ENCODE measurements around the gene KPNA4.
A peak's percentile ranks its signal among the peaks of the same experiment; 100 is the strongest.
"Not testable (repeated sequence)": the region's sequence is repeated elsewhere in the genome, so short reads cannot be mapped to it uniquely, and the experiment has no call there.

KPNA4 gene, protein sequence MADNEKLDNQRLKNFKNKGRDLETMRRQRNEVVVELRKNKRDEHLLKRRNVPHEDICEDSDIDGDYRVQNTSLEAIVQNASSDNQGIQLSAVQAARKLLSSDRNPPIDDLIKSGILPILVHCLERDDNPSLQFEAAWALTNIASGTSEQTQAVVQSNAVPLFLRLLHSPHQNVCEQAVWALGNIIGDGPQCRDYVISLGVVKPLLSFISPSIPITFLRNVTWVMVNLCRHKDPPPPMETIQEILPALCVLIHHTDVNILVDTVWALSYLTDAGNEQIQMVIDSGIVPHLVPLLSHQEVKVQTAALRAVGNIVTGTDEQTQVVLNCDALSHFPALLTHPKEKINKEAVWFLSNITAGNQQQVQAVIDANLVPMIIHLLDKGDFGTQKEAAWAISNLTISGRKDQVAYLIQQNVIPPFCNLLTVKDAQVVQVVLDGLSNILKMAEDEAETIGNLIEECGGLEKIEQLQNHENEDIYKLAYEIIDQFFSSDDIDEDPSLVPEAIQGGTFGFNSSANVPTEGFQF

DNA sequence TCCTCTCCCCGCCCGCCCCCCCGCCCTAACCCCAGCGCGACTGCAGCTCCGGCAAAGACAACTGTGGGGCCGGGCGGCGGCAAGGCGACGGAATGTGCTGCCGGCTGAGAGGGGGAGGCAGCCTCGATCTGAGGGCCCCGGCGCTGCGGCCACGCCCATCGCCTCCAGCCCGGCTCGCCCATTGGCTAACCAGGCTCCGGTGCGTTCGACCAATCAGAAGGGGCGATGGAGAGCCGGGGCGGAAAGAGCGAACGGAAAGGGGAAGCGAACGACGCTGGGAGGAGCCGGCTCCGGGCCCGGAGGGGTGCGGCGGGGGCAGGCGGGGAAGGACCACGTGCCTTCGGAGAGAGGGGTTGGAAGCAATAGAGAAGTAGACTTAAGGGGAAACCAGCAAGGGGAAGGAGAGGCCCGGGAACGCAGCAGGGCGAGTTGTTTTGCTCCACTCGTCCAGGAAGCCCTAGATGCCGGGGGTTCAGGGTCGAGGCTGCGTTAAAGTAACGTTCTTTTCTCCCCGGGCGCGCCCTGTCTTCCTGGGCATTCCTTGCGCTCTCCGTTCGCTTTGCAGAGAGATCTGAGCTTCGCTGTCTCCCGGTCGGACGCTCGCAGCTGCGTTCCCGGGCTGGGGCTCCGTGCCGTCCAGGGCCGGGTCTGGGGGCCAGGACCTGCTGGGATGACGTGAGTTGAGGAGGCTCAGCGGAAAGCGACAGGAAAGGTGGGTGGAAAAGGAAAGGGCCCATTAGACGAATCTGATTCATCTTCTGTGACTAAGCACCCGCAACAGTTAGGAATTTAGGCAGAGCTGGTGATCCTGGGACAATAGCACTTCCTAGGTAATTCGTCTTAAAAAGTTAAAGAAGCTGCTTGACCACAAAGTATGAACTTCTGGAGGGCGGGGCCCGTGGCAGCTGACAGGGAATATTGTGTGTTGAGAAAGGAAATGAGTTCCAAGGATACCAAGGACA is at the start of gene KPNA4:
TSS of gene KPNA4 (minus strand) at position 130 of the 962 bp plus-strand sequence. CDS start 289 bp downstream, outside the sequence.
- peak within 1 kb of the TSS; percentile 99 for H3K4me3 ChIP-seq (ENCODE audit: low read length)
- no peak for TF ChIP-seq ZNF274 (IDR thresholded peaks at IDR 0.05; ENCODE audit: low read depth, low read length)

DNA sequence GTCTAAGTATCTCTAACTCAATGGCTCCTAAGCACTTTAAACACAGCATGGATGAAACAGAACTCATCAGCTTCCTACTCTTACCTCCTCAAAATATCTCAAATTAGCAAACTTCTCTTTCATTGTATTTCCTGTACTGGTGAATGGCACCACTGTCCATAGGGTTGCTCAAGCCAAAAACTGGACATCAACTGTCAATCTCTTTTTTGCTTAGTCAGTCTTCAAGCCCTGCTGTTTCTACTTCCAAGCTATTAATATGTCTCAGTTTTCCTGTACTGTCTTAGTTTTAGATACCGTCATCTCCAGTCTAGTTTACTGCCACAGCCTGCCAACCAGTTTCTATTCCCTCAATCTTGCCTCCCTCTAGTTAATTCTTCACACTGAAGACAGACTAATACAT is 48.3 kb upstream of the KPNA4 start:
- H3K4me3 ChIP-seq (ENCODE audit: low read length) = no peak overlapping the region
- TF ChIP-seq ZNF274 (IDR thresholded peaks at IDR 0.05; ENCODE audit: low read depth, low read length) = no peak

DNA sequence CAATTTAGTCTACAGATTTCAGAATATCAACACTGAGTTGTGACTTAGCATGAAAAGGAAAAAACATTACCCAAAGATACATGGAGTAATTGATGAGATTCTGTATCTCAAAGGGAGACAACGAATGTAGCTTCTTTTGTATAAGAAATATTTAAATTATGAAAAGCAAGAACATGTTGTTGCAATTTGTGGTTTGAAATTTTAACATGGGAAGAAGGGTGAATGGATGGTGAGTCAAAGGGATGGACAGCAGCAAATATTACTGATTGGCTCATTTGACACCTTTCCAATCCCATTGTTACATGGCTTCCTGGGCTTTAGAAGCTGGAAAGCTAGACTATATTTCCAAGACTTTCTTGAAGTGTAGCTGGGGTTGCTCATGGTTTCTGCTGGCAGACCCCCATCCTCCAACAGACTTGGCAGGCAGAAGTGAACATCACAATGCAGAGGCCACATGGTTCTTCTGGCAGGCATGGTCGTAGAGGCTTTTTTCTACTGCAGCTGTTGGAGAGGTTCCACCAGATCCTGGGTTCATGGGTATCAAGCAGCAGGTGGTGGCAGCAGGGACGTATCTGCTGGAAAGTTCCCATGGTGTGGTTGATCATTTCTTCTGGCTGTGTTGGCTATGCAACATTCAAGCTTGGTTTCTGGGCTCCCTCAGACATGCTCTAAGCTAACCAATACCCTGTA is 47.2 kb upstream of the KPNA4 start:
- H3K4me3 ChIP-seq (ENCODE audit: low read length) = no peak overlapping the region
- TF ChIP-seq ZNF274 (IDR thresholded peaks at IDR 0.05; ENCODE audit: low read depth, low read length) = no peak

DNA sequence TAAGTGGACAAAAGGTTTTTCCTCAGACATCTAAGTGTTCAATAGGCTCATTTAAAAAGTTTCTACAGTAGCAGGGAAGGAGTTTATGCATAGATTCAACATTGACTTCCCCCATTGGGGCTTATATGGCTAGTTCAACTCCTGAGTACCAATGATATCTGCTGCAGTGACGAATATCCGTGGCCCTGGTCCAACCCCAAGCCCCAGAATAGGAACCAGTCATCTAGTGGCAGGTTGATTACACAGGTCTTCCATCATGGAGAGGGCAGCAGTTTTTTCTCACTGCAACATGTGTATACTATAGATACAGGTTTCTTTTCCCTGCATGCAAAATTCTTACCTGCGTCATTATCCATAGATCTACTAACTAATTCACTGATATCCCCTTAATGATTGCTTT is 45.8 kb upstream of the KPNA4 start:
- TF ChIP-seq ZNF274 (IDR thresholded peaks at IDR 0.05; ENCODE audit: low read depth, low read length) = no peak
- H3K4me3 ChIP-seq (ENCODE audit: low read length) = no peak overlapping the region

DNA sequence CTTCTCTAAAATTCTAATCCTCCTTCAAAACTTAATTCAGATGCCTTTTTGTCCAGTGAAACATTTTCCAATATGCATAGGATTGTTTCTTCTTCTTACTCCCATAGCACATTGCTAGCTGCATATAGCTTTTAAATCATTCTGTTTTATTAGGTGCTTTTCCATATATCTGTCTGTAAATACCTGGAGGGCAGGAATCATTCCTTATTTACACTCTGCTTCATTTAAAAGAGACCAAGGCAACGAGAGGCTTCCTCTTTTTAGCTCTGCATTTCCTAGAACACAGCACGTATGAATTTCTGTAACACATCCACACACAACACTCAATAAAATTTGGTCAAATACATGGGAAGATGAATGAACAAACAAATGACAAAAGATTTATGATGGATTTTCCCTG is 43.5 kb upstream of the KPNA4 start:
- TF ChIP-seq ZNF274 (IDR thresholded peaks at IDR 0.05; ENCODE audit: low read depth, low read length) = no peak
- no peak overlapping the region for H3K4me3 ChIP-seq (ENCODE audit: low read length)

DNA sequence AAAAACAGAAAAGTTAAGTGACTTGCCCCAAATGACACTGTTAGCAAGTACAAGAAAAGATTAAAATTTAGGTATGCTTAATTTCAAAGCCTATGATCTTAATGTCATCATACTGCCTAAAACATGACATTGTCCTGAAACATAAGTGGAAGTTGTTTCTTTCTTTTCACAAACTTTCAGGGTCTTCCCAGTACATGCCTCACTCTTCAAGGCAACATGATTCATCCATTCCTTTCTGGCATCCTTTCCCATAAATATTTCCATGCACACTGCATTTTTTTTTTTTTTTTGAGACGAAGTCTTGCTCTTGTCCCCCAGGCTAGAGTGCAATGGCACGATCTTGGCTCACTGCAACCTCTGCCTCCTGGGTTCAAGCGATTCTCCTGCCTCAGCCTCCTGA is 42.5 kb upstream of the KPNA4 start:
- H3K4me3 ChIP-seq (ENCODE audit: low read length) = no peak overlapping the region
- TF ChIP-seq ZNF274 (IDR thresholded peaks at IDR 0.05; ENCODE audit: low read depth, low read length) = no peak

DNA sequence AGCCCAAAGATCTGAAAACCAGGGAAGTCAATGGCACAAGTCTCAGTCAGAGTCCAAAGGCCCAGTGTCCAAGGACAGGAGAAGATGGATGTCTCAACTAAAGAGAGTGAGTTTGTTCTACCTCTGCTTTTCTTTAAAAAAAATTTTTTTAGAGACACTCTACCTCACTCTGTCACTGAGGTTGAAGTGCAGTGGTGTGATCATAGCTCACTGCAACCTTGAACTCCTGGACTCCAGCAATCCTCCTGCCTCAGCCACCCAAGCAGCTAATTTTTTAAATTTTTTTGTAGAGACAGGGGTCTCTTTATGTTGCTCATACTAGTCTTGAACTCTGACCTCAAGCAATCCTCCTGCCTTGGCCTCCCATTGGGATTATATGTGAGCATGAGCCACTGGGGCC is 39.9 kb upstream of the KPNA4 start:
- no peak overlapping the region for H3K4me3 ChIP-seq (ENCODE audit: low read length)
- TF ChIP-seq ZNF274 (IDR thresholded peaks at IDR 0.05; ENCODE audit: low read depth, low read length) = no peak

DNA sequence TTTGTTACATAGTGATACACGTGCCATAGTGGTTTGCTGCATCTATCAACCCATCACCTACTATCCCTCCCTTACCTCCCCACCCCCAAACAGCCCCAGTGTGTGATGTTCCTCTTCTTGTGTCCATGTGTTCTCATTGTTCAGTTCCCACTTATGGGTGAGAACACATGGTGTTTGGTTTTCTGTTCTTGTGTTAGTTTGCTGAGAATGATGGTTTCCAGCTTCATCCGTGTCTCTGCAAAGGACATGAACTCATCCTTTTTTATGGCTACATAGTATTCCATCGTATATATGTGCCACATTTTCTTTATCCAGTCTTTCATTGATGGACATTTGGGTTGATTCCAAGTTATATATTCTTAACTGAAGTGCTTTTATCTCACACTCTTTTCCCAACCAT is 38.5 kb upstream of the KPNA4 start:
- H3K4me3 ChIP-seq (ENCODE audit: low read length) = not testable (repeated sequence)

DNA sequence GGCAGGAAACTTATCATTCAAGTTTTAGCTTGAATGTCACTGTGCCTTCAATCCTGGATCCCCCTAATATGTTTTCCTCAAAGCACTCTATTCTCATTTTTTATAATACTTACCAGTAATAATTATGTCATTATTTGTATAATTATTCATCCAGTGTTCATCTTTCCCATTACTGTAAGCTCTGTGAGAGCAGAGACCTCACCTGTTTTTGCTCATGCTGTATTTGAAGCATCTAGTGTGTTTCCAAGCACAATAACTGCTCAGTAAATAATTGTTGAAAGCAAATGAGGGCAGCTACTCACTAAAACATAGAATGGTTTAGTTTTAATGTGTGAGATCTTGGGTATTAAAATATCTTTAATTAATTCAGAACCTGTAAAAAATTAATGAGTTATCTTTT is 36.9 kb upstream of the KPNA4 start:
- H3K4me3 ChIP-seq (ENCODE audit: low read length) = no peak overlapping the region
- no peak for TF ChIP-seq ZNF274 (IDR thresholded peaks at IDR 0.05; ENCODE audit: low read depth, low read length)

DNA sequence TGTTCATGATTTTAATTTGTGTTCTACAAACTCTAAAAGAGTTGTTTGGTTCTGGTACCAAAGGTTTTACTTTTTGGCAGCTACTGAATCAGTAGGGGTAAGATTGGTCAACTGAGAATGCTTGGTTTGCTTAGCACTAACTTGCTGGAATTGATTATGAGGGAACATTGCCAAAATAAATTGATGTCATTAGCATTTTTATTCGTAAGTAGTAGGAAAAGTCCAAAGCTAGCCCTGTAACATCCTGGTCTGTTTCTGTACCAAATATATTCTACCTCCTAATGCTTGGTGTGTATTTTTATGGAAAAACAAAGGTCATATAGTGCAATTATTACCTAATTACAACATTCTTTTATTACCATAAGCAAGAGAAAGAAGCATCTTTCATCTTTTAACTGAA is 35.9 kb upstream of the KPNA4 start:
- TF ChIP-seq ZNF274 (IDR thresholded peaks at IDR 0.05; ENCODE audit: low read depth, low read length) = no peak
- H3K4me3 ChIP-seq (ENCODE audit: low read length) = no peak overlapping the region

DNA sequence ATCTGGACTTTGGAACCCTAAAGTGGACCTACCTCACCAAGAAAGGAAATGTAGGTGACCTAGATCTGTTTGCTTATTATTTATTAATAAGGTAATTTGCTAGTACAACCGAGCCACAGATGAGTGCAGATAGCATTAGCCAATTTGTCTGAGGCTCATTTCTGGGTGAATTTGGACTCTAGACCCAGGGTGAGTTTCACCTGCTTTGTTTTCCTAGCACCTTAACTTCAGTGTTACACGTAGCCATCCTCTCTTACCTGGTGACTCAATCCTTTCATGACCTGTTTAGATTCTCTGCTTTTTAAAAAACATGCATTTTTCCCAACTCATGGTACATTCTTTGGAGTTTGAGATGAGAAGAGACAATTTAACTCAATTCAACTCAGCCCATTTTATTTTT is 33.5 kb upstream of the KPNA4 start:
- H3K4me3 ChIP-seq (ENCODE audit: low read length) = no peak overlapping the region
- no peak for TF ChIP-seq ZNF274 (IDR thresholded peaks at IDR 0.05; ENCODE audit: low read depth, low read length)

DNA sequence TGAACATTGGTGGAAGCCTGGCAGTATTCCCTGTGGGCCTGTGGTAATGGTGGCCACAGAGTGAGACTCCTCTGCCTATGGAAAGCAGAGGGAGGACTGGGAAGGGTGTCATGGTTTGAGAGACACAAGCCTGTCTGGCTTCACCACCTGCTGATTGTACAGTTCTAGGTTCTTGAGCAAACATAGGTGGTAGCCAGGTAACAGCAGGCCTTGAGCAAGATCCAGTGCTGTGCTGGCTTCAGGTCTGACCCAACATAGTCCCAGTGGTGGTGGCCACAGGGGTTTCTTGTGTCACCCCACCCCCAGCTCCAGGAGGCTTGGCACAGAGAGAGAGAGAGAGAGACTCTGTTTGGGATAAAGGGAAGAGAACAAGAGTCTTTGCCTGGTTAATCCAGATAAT is 22.7 kb upstream of the KPNA4 start:
- TF ChIP-seq ZNF274 (IDR thresholded peaks at IDR 0.05; ENCODE audit: low read depth, low read length) = no peak
- no peak overlapping the region for H3K4me3 ChIP-seq (ENCODE audit: low read length)

DNA sequence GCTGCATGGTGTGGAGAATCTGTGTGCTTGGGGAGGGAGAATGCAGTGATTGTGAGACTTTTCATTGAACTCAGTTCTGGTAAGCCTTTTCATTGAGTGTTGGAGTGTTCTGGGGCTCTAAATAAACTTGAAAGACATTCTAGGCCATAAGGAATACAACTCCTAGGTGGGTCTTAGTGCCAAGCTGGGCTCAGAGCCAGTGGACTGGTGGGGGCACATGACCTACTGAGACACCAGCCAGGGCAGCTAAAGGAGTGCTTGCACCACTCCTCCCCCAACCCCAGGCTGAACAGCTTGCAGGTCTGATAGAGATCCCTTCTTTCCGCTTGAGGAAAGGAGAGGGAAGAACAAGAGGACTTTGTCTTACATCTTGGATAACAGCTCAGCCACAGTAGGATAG is 21.7 kb upstream of the KPNA4 start:
- no peak for TF ChIP-seq ZNF274 (IDR thresholded peaks at IDR 0.05; ENCODE audit: low read depth, low read length)
- no peak overlapping the region for H3K4me3 ChIP-seq (ENCODE audit: low read length)

DNA sequence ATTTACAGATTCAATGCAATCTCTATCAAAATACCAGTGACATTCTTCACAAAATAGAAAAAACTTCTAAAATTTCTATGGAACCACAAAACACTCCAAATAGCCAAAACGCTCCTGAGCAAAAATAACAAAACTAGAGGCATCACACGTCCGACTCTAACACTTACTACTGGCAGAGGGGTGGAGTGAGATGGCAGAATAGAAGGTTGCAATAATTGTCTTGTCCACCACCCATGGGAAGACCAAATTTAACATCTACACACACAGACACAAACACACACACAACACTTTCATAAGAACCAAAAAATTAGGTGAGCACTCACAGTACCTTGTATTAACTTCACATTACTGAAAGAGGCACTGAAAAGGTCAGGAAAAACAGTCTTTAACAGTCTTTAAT is 21.3 kb upstream of the KPNA4 start:
- H3K4me3 ChIP-seq (ENCODE audit: low read length) = no peak overlapping the region
- TF ChIP-seq ZNF274 (IDR thresholded peaks at IDR 0.05; ENCODE audit: low read depth, low read length) = no peak

Measured in GM08714 (cell line).